GM12864 (cell line): Measurements from ENCODE around the gene ACTN4.

Source experiments
- DNase-seq: peaks from one replicate; pipeline ENCODE4 v3.0.0-alpha.2; 2011; ENCODE audit warnings: low read depth
- H3K4me3 ChIP-seq: 2 replicates; pipeline ENCODE4 v1.5.1; 2011; ENCODE audit warnings: mild to moderate bottlenecking, low read depth, low read length, control low read depth
- TF ChIP-seq, protein P1 (sequence below): IDR thresholded peaks from 2 replicates; pipeline ENCODE4 v1.5.1; 2011; ENCODE audit warnings: low read depth, mild to moderate bottlenecking, moderate library complexity, low read length, control low read depth, inconsistent platforms; ENCODE audit errors: missing control alignments

The ACTN4 gene

DNA sequence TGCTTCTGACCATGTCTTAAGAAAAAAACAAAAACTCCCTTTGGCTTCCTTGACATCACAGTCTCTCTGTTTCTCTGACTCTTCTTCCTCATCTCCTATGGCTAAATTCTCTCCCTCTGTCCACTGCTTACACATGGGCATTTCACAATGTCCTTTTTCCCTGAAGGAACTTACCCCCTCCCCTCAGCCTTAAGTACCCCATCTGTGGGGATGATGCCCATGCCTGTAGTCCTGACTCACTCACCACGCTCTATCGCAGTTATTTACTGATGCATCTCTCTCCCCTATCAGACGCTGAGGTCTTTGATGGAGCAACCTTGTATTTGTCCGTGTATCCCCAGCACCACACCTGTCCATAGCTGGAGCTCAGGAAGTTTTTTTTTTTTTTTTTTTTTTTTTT lies 32.4 kb downstream of the ACTN4 start:
- DNase-seq, result no peak
- TF ChIP-seq, protein P1, sequence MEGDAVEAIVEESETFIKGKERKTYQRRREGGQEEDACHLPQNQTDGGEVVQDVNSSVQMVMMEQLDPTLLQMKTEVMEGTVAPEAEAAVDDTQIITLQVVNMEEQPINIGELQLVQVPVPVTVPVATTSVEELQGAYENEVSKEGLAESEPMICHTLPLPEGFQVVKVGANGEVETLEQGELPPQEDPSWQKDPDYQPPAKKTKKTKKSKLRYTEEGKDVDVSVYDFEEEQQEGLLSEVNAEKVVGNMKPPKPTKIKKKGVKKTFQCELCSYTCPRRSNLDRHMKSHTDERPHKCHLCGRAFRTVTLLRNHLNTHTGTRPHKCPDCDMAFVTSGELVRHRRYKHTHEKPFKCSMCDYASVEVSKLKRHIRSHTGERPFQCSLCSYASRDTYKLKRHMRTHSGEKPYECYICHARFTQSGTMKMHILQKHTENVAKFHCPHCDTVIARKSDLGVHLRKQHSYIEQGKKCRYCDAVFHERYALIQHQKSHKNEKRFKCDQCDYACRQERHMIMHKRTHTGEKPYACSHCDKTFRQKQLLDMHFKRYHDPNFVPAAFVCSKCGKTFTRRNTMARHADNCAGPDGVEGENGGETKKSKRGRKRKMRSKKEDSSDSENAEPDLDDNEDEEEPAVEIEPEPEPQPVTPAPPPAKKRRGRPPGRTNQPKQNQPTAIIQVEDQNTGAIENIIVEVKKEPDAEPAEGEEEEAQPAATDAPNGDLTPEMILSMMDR, result no peak
- H3K4me3 ChIP-seq, result no peak overlapping the region

DNA sequence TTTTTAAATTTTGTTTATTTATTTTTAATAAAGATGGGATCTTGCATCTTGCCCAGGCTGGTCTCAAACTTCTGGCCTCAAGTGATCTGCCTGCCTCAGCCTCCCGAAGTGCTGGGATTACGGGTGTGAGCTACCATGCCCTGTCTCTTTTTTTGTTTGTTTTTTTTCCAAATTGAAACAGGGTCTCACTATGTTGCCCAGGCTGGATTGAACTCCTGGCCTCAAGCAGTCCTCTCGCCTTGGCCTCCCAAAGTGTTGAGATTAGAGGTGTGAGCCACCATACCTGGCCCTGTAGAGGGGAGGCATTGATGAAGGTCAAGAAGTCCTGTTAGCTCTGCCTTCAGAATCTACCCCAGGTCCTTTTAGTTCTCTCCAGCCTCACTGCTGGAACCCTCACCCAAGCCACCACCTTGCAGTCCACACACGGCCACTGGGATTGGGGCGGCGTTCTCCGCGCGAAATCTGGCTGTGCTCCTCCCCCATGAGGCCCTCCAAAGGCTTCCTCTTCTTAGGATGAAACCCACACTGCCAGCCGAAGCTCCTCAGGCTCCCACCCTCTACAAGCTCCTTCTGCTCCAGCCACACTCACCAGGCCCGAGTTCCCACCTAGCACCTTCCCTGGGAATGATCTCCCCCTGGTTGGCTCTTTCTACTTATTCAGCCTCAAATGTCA lies 34.9 kb downstream of the ACTN4 start:
- TF ChIP-seq, protein P1, result no peak
- no peak for DNase-seq

DNA sequence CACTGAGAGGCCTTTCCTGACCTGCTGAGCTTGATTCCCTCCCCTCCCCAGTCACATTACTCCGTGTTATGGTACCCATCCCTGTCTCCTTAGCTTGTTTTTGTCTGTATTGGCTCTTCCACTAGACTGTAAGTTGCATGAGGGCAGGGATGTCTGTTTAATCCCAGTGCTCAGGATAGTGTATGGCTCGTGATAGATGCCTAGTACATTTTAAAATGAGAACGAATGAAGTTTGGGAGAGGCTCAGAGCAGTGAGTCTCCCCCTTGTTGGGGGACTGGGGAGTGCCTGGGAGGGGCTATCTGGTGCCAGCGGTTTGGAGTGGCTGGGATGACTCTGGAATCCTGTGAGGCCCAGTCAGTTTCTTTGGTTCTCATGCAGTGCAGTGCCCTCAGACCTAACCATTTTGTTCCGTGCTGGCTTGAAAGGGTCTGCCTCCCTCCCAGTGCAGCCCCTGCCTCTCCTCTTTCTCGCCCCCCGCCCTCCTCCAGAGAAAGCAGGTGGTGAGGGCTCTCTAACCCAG lies 35.5 kb downstream of the ACTN4 start:
- DNase-seq, result no peak
- no peak overlapping the region for H3K4me3 ChIP-seq
- TF ChIP-seq, protein P1, result no peak

More for the DNA sequence above, 34.9 kb downstream of the ACTN4 start:
- H3K4me3 ChIP-seq, result no peak overlapping the region

DNA sequence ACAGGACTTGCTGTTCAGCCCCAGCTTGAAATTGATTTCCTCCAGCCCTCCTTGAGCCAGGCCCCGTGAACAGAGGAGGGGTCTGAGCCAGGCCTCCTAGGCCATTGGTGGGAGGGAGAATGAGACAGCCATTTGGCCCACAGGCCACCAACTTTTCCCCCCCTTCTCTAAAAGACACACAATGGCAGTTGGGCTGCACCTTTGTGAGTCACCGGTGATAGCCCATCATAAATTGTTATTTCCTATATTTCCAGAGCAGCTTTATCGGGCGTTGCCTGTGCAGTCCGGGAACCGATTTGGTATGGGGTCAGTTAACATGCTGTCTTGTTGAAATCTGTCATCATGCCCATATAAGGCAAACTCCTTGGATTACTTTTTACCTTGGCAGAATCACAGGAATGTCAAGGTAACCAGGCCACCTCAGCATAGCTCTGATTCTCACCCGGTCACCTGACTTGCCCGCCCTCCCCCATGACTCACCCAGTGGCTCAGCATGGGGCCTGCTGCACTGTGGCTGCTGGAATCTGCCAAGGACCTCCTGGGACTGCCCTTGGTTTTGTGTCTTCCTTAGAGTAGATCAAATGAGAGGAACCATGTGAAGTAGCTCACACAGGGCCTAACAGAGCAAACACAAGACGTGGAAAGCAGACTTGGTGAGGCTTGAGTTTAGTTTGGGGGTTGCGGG lies 36.1 kb downstream of the ACTN4 start:
- TF ChIP-seq, protein P1, result no peak
- DNase-seq, result no peak
- H3K4me3 ChIP-seq, result no peak overlapping the region

DNA sequence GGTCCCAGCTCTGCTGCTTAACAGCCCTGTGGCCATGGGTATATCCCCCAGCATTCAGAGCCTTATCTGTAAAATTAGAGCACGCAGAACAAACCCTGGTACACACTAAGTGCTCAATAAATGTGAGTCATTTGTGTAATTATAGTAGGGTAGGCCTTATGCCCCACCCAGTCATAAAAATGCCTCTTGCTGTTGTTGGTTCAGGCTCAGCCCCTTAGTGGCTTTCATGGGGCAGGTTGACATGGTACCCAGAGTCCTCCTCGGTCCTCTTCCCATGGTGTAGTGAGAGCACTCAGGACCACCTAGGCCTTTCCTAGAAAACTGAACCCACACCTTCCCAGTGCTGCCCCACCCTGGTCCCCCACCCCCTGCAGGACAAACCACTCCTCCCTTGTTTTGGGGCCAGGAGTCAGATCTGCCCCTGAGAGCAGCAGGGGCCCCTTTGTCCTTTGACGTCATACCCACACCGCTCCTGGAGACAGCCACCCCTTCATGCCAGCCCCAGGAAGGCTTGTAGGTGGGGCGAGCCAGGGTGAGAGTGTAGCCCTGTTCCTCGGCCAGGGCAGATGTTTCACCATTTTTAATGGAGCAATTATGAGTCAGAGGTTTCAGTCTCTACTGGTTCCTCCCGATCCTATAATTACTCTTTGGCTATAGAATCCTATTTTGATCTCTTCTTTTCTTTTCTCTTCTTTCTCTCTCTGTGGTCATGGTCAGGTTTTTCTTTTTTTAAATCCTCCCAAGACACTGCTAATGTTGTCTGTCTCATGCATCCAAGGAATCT lies 36.8 kb downstream of the ACTN4 start:
- TF ChIP-seq, protein P1, result no peak
- peak; percentile 45 for DNase-seq
- H3K4me3 ChIP-seq, result no peak overlapping the region

DNA sequence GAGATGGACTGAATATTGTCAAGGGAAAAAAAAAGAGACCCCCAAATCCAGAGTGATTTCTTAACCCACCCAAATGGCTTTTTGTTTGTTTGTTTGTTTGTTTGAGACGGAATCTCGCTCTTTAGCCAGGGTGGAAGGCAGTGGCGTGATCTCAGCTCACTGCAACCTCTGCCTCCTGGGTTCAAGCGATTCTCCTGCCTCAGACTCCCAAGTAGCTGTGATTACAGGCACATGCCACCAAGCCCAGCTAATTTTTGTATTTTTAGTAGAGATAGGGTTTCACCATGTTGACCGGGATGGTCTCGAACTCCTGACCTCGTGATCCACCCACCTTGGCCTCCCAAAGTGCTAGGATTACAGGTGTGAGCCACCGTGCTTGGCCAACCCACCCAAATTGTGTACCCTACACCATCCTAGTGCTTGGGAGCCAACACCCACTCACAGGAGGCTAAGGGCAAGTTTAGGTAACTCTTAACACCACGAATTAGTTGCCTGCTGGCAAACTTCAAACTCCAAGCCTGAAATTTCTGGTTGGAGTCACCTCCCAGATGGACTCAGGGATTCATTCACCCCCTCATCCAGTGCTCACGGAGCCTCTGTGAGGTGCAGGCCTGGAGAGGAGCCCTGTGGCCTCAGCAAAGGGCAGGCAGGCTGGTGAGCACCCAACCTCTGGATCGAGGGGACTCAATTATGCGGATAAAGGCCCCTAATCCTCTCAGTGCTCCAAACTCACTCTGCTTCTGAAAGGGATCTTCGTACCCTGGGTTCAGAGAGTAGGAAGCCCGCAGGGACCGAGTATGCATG lies 37.6 kb downstream of the ACTN4 start:
- no peak overlapping the region for H3K4me3 ChIP-seq
- TF ChIP-seq, protein P1, result no peak
- DNase-seq, result no peak
